ENCODE measurements around the gene LAMTOR3.

DNA sequence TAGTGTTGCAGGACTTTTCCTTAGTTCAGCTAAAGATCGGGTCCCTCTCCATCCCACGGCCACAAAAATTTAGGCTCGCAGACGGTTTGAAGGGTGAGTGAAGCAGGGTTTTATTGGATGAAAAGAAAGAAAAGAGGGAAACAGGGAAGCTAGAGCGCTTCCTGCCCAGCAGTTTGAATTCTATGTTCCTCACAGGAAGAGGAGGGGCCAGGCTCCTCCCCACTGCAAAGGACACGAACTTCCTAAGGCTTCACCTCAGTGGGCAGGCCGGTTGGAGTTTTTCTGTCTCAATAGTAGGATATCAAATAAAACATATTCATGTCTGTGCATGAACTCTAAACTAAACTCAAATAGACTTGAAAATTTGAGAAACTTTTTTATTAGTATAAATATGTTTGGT lies 50.2 kb downstream of the LAMTOR3 start:
- TF ChIP-seq, protein P1, sequence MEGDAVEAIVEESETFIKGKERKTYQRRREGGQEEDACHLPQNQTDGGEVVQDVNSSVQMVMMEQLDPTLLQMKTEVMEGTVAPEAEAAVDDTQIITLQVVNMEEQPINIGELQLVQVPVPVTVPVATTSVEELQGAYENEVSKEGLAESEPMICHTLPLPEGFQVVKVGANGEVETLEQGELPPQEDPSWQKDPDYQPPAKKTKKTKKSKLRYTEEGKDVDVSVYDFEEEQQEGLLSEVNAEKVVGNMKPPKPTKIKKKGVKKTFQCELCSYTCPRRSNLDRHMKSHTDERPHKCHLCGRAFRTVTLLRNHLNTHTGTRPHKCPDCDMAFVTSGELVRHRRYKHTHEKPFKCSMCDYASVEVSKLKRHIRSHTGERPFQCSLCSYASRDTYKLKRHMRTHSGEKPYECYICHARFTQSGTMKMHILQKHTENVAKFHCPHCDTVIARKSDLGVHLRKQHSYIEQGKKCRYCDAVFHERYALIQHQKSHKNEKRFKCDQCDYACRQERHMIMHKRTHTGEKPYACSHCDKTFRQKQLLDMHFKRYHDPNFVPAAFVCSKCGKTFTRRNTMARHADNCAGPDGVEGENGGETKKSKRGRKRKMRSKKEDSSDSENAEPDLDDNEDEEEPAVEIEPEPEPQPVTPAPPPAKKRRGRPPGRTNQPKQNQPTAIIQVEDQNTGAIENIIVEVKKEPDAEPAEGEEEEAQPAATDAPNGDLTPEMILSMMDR (IDR thresholded peaks at IDR 0.05; ENCODE audit: low read depth, low read length, missing input control), result no peak
- TF ChIP-seq ZBTB33 (IDR thresholded peaks at IDR 0.05) (no peak), YY1 (IDR thresholded peaks at IDR 0.05) (no peak), JUND (IDR thresholded peaks at IDR 0.05) (no peak), GABPA (IDR thresholded peaks at IDR 0.05 in 1 of 2, conservative IDR thresholded peaks at IDR 0.05 in 1 of 2) (no peak), TAF1 (conservative IDR thresholded peaks at IDR 0.05) (no peak), HNF4A (conservative IDR thresholded peaks at IDR 0.05) (no peak)
- TF ChIP-seq, protein P2, sequence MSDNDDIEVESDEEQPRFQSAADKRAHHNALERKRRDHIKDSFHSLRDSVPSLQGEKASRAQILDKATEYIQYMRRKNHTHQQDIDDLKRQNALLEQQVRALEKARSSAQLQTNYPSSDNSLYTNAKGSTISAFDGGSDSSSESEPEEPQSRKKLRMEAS (IDR thresholded peaks at IDR 0.05), result no peak

Measured in liver (tissue), 3 donors.